H1 (cell line): ENCODE data around the gene RPUSD3. TPM values are rescaled to one million over a fixed set of nuclear protein-coding genes. Genes with fewer than 3 reads are reported as not detected.

Experiments used
- CTCF ChIA-PET: fragments of 300-600 bp; sonication (Branson Sonifier 250); formaldehyde crosslinking; loops from one replicate; lab custom pipeline; 2021; ENCODE audit not compliant: partially characterized antibody; lab: Charles Lee
- POLR2A ChIA-PET: fragments of 300-600 bp; sonication (Branson Sonifier 250); formaldehyde crosslinking; loops from one replicate; lab custom pipeline; 2021; ENCODE audit warnings: inconsistent platforms; ENCODE audit not compliant: partially characterized antibody; lab: Charles Lee
- DNase-seq, 2 experiments: peaks; one replicate each; pipeline versions ENCODE4 v3.0.0 to v3.0.0-alpha.2; 2010 to 2022; ENCODE audit warnings: low spot score in 2 of 2, low read depth in 1 of 2, mixed read lengths in 1 of 2
- FAIRE-seq: peaks from 2 replicates; lab custom pipeline; 2011; peaks lifted over from hg19 to GRCh38; lab: Jason Lieb, UNC
- H2AFZ ChIP-seq: 2 replicates; pipeline ENCODE4 v1.8.1; 2012; ENCODE audit warnings: low read length, inconsistent platforms
- H2AK5ac ChIP-seq: 2 replicates; pipeline ENCODE4 v1.6.1; 2013; ENCODE audit warnings: low read depth, low read length
- H2BK120ac ChIP-seq: replicated peaks from 2 replicates; pipeline ENCODE3; 2013; ENCODE audit warnings: low read depth, low read length, inconsistent platforms
- H2BK12ac ChIP-seq: 2 replicates; pipeline ENCODE4 v1.6.1; 2013; ENCODE audit warnings: low read depth, low read length
- H2BK15ac ChIP-seq: 2 replicates; pipeline ENCODE4 v1.6.1; 2013; ENCODE audit warnings: low read length
- H2BK20ac ChIP-seq: 2 replicates; pipeline ENCODE4 v1.6.1; 2013; ENCODE audit warnings: low read length
- H2BK5ac ChIP-seq: 2 replicates; pipeline ENCODE4 v1.6.1; 2013; ENCODE audit warnings: low read depth, low read length
- H3K14ac ChIP-seq: 2 replicates; pipeline ENCODE4 v1.6.1; 2013; ENCODE audit warnings: inconsistent platforms; ENCODE audit not compliant: insufficient read length
- H3K18ac ChIP-seq: 2 replicates; pipeline ENCODE4 v1.6.1; 2013; ENCODE audit warnings: low read length; ENCODE audit errors: extremely low read depth
- H3K23ac ChIP-seq: 2 replicates; pipeline ENCODE4 v1.6.1; 2013; ENCODE audit warnings: inconsistent platforms; ENCODE audit not compliant: insufficient read length
- H3K23me2 ChIP-seq: 2 replicates; pipeline ENCODE4 v1.6.1; 2013; ENCODE audit warnings: low read depth, low read length
- H3K27ac ChIP-seq: 2 replicates; pipeline ENCODE4 v1.6.1; 2011; ENCODE audit warnings: low read depth, low read length, inconsistent platforms
- H3K27me3 ChIP-seq, 4 experiments: replicated peaks in 1 of 4; 1 replicate in 1 of 4; 2 replicates in 3 of 4; pipeline versions ENCODE4 v1.6.1 to v1.8.1; 2011 to 2013; ENCODE audit warnings: low read length in 3 of 4, mild to moderate bottlenecking in 3 of 4, inconsistent platforms in 2 of 4, mixed read lengths in 2 of 4, moderate library complexity in 1 of 4; ENCODE audit not compliant: control insufficient read depth in 3 of 4, insufficient read depth in 3 of 4; ENCODE audit errors: extremely low read depth in 1 of 4
- H3K36me3 ChIP-seq, 4 experiments: 2 replicates each; pipeline versions ENCODE4 v1.6.1 to v1.8.1; 2011 to 2013; ENCODE audit warnings: mild to moderate bottlenecking in 4 of 4, low read length in 3 of 4, moderate library complexity in 2 of 4, control low read depth in 1 of 4, inconsistent platforms in 1 of 4; ENCODE audit not compliant: insufficient read depth in 4 of 4, control insufficient read depth in 2 of 4
- H3K4ac ChIP-seq: replicated peaks from 2 replicates; pipeline ENCODE3; 2013; ENCODE audit warnings: low read length, low read depth, mixed read lengths, inconsistent platforms; ENCODE audit not compliant: insufficient read length
- H3K4me1 ChIP-seq, 4 experiments: replicated peaks in 1 of 4; 1 replicate in 1 of 4; 2 replicates in 3 of 4; pipeline versions ENCODE4 v1.6.1 to v1.8.1; 2011 to 2013; ENCODE audit warnings: low read length in 3 of 4, inconsistent platforms in 2 of 4, mixed read lengths in 1 of 4; ENCODE audit not compliant: insufficient read depth in 4 of 4, control insufficient read depth in 3 of 4
- H3K4me2 ChIP-seq, 2 experiments: 2 replicates each; pipeline versions ENCODE4 v1.6.1 to v1.8.1; 2011 to 2013; ENCODE audit warnings: low read depth in 2 of 2, low read length in 2 of 2, control low read depth in 1 of 2, inconsistent platforms in 1 of 2, mild to moderate bottlenecking in 1 of 2; ENCODE audit not compliant: insufficient read depth in 1 of 2
- H3K4me3 ChIP-seq, 4 experiments: fragments of 200-600, 300-600 bp in 1 of 4; sonication (generic), shearing (Covaris generic), sonication (Bioruptor Twin) in 1 of 4; 2 replicates each; pipeline versions ENCODE4 v1.5.1 to v1.8.1; 2011 to 2016; ENCODE audit warnings: low read length in 4 of 4, low read depth in 3 of 4, control low read depth in 2 of 4, inconsistent platforms in 2 of 4, mild to moderate bottlenecking in 2 of 4, mixed read lengths in 1 of 4, moderate library complexity in 1 of 4; ENCODE audit not compliant: insufficient read depth in 2 of 4; ENCODE audit errors: extremely low read depth in 1 of 4
- H3K56ac ChIP-seq: replicated peaks from 2 replicates; pipeline ENCODE3; 2013; ENCODE audit warnings: low read depth, mild to moderate bottlenecking, mixed read lengths, low read length, inconsistent platforms; ENCODE audit not compliant: insufficient read length
- H3K79me1 ChIP-seq: 2 replicates; pipeline ENCODE4 v1.6.1; 2013; ENCODE audit warnings: low read depth, low read length, control low read depth
- H3K79me2 ChIP-seq, 2 experiments: 2 replicates each; pipeline versions ENCODE4 v1.6.1 to v1.8.1; 2012 to 2013; ENCODE audit warnings: low read length in 2 of 2, mild to moderate bottlenecking in 2 of 2, inconsistent platforms in 1 of 2; ENCODE audit not compliant: insufficient read depth in 2 of 2, control insufficient read depth in 1 of 2
- H3K9ac ChIP-seq, 4 experiments: replicated peaks in 1 of 4; 1 replicate in 1 of 4; 2 replicates in 3 of 4; pipeline versions ENCODE4 v1.6.1 to v1.8.1; 2011 to 2013; ENCODE audit warnings: low read depth in 3 of 4, low read length in 3 of 4, control low read depth in 2 of 4, mild to moderate bottlenecking in 2 of 4, moderate library complexity in 2 of 4, inconsistent platforms in 1 of 4; ENCODE audit errors: extremely low read depth in 1 of 4
- H3K9me3 ChIP-seq, 2 experiments: 2 replicates each; pipeline versions ENCODE4 v1.6.1 to v1.8.1; 2012 to 2013; ENCODE audit warnings: mild to moderate bottlenecking in 2 of 2, moderate library complexity in 2 of 2, control low read depth in 1 of 2, inconsistent platforms in 1 of 2, low read depth in 1 of 2, low read length in 1 of 2, mixed read lengths in 1 of 2; ENCODE audit not compliant: insufficient read depth in 2 of 2
- H4K20me1 ChIP-seq, 2 experiments: replicated peaks in 1 of 2; 2 replicates each; pipeline versions ENCODE3 to v1.8.1; 2011 to 2013; ENCODE audit warnings: inconsistent platforms in 2 of 2, low read length in 2 of 2, mild to moderate bottlenecking in 1 of 2; ENCODE audit not compliant: insufficient read depth in 2 of 2, control insufficient read depth in 1 of 2
- H4K5ac ChIP-seq: 2 replicates; pipeline ENCODE4 v1.6.1; 2013; ENCODE audit warnings: low read length, low read depth, mixed read lengths, inconsistent platforms; ENCODE audit not compliant: insufficient read length
- H4K8ac ChIP-seq: 2 replicates; pipeline ENCODE4 v1.8.0; 2013; ENCODE audit warnings: mild to moderate bottlenecking, moderate library complexity, low read length, inconsistent platforms; ENCODE audit not compliant: insufficient read depth; ENCODE audit errors: extremely low read depth
- H4K91ac ChIP-seq: replicated peaks from 2 replicates; pipeline ENCODE3; 2013; ENCODE audit warnings: low read length, mixed read lengths, inconsistent platforms; ENCODE audit not compliant: insufficient read length
- ATF2 ChIP-seq: IDR thresholded peaks from 2 replicates; pipeline ENCODE4 v1.6.1; 2012; ENCODE audit warnings: low read length, inconsistent platforms
- BCL11A ChIP-seq, 2 experiments: IDR thresholded peaks; one replicate each; pipeline ENCODE4 v1.6.1; 2011; ENCODE audit warnings: low read depth in 2 of 2, low read length in 2 of 2, mild to moderate bottlenecking in 2 of 2
- CBX8 ChIP-seq: fragments of 300-800, 300-1000 bp; sonication (generic); IDR thresholded peaks from 2 replicates; pipeline ENCODE4 v1.7.1; 2016; ENCODE audit warnings: low read depth, low read length, borderline replicate concordance
- E2F6 ChIP-seq: IDR thresholded peaks from 2 replicates; pipeline ENCODE4 v1.6.1; 2012; ENCODE audit warnings: inconsistent platforms
- JUN ChIP-seq: IDR thresholded peaks from 2 replicates; pipeline ENCODE4 v1.6.1; 2011; ENCODE audit warnings: low read depth, mild to moderate bottlenecking, improper control_type of control experiment, low read length
- KDM5A ChIP-seq: fragments of 200-600 bp; IDR thresholded peaks from 2 replicates; pipeline ENCODE4 v1.7.1; 2012; ENCODE audit warnings: mild to moderate bottlenecking, low read length, inconsistent platforms, mixed read lengths
- SIX5 ChIP-seq: IDR thresholded peaks from 2 replicates; pipeline ENCODE4 v1.6.1; 2011; ENCODE audit warnings: mild to moderate bottlenecking, low read depth, low read length
- TCF12 ChIP-seq: IDR thresholded peaks from 2 replicates; pipeline ENCODE4 v1.6.1; 2011; ENCODE audit warnings: low read depth, mild to moderate bottlenecking, low read length
- USF2 ChIP-seq: IDR thresholded peaks from 2 replicates; pipeline ENCODE4 v1.6.1; 2011; ENCODE audit warnings: low read length, improper control_type of control experiment
- ZNF274 ChIP-seq: IDR thresholded peaks from 2 replicates; pipeline ENCODE4 v1.7.0; 2012; ENCODE audit warnings: low read length, borderline replicate concordance; ENCODE audit errors: extremely low read depth
- WGBS, 2 experiments: shearing (Covaris generic) in 1 of 2; methylation state at CpG; one replicate each; pipeline versions ENCODE4 v1.1.6 to v1.1.7; 2013 to 2015; ENCODE audit warnings: low lambda C conversion rate in 2 of 2, mixed read lengths in 2 of 2, inconsistent platforms in 1 of 2, low coverage in 1 of 2, missing lambda C conversion rate in 1 of 2; ENCODE audit not compliant: insufficient replicate concordance in 2 of 2, insufficient coverage in 1 of 2, insufficient read length in 1 of 2; ENCODE audit errors: extremely low coverage in 1 of 2, missing lambda C conversion rate in 1 of 2; 5-methylcytosine and 5-hydroxymethylcytosine counted together
- polyA plus RNA-seq, 7 experiments: library from polyadenylated mRNA; depleted of rRNA in 3 of 7; stranded (reverse) in 5 of 7; unstranded in 2 of 7; fragments of >200 nt in 5 of 7; fragments of 200-250 nt in 2 of 7; gene quantifications; 1 replicate in 5 of 7; 2 replicates in 1 of 7; 4 replicates in 1 of 7; pipeline versions ENCODE4 v1.2.1 to v1.2.3, GENCODE V29; 2011 to 2013; ENCODE audit warnings: missing spikeins in 2 of 7, mixed read lengths in 2 of 7
- total RNA-seq: library from RNA; stranded (reverse); fragmentation: NEBNext Ultra II Directional; extraction: Animal tissue kit (Norgen Biotek cat#: 25700); gene quantifications from 2 replicates; pipeline ENCODE4 v1.2.1, GENCODE V29; 2021

The RPUSD3 gene
- total and polyA plus RNA-seq, 2 of the 8 experiments (the other 6 are each of a cell fraction or from before 2014, with no cell fraction given), result 68.4 to 154 TPM

GRCh38 chr3:9859530-9860025 is 15.8 kb upstream of the RPUSD3 start:
- Histone ChIP-seq H4K91ac (no peak overlapping the region), H3K4me3 (no peak overlapping the region), H2AK5ac (no peak overlapping the region), H2BK20ac (no peak overlapping the region), H2BK12ac (no peak overlapping the region), H3K4me1 (peaks cover 0 to 5% (median 3%) of the 10 kb centered on the region in 4 experiments; a peak in 6 of 7 replicates), H3K18ac (no peak overlapping the region), H3K56ac (no peak overlapping the region), H3K14ac (no peak overlapping the region), H3K27ac (no peak overlapping the region), H2BK5ac (peak overlapping the region; percentile 16; the same call in 1 of the 2 replicates), H3K79me2 (no peaks in the 10 kb centered on the region), H4K20me1 (no peaks in the 10 kb centered on the region), H2BK15ac (0 out of 2 replicates have a peak overlapping the region, but pooled peaks have one; percentile 46), H3K23ac (no peak overlapping the region), H2AFZ (no peak overlapping the region), H2BK120ac (no peak overlapping the region), H3K4me2 (no peak overlapping the region), H3K36me3 (no peaks in the 10 kb centered on the region), H3K23me2 (peaks cover 4% of the 10 kb centered on the region; the same call in 1 of the 2 replicates), H4K5ac (no peak overlapping the region), H3K4ac (no peak overlapping the region), H3K27me3 (peaks cover 0 to 12% (median 4%) of the 10 kb centered on the region in 4 experiments; a peak in 3 of 7 replicates), H3K9ac (no peak overlapping the region), H3K9me3 (no peaks in the 10 kb centered on the region), H4K8ac (no peak overlapping the region), H3K79me1 (no peaks in the 10 kb centered on the region)
- ChIA-PET CTCF (interaction anchor here (0.6 to 1.9 kb wide), 3 partner anchors 72 to 88 kb away, joined by 3 to 4 read pairs (median 4); no protein-coding TSS in a partner anchor), POLR2A (interaction anchor here (1.1 kb wide), 1 partner anchor 44 kb away, joined by 3 read pairs; no protein-coding TSS in a partner anchor)
- 88% methylated on average over 12 of the region's 12 CpGs; no CpG with 5 or more reads in 1 of the 2 experiments for WGBS, 2 experiments
- FAIRE-seq (no peak), DNase-seq (no peak)
- no peak for TF ChIP-seq TCF12
- TF ChIP-seq BCL11A (IDR thresholded peaks at IDR 0.05; ENCODE audit: low read depth in 2 of 2, low read length in 2 of 2), result no peak
- TF ChIP-seq E2F6, result no peak
- no peak for TF ChIP-seq CBX8
- no peak for TF ChIP-seq JUN
- no peak for TF ChIP-seq SIX5
- no peak for TF ChIP-seq ATF2
- TF ChIP-seq ZNF274, result no peak
- TF ChIP-seq KDM5A, result no peak
- TF ChIP-seq USF2, result no peak
